Loucy (cell line): ENCODE data around the gene PRPF18.

Experiments used
- H2AFZ ChIP-seq: fragments of 200-600 bp; sonication (generic); 2 replicates; pipeline ENCODE4 v1.6.0; 2016; ENCODE audit warnings: antibody characterized with exemption, mild to moderate bottlenecking, low read length, moderate library complexity
- H3F3A ChIP-seq: fragments of 200-600 bp; 2 replicates; pipeline ENCODE4 v1.6.0; 2016; ENCODE audit warnings: antibody characterized with exemption, low read depth, mild to moderate bottlenecking
- H3K27me3 ChIP-seq: fragments of 200-600 bp; sonication (generic); 2 replicates; pipeline ENCODE4 v1.6.1; 2014; ENCODE audit warnings: low read length, mild to moderate bottlenecking; ENCODE audit not compliant: insufficient read depth, poor library complexity, severe bottlenecking
- H3K36me3 ChIP-seq: fragments of 200-600 bp; sonication (generic); 2 replicates; pipeline ENCODE4 v1.6.1; 2016; ENCODE audit warnings: low read length; ENCODE audit not compliant: insufficient read depth
- H3K4me1 ChIP-seq: fragments of 200-600 bp; sonication (generic); 2 replicates; pipeline ENCODE4 v1.5.1; 2014; ENCODE audit warnings: low read length, mild to moderate bottlenecking; ENCODE audit not compliant: insufficient read depth, poor library complexity, severe bottlenecking
- H3K4me2 ChIP-seq: fragments of 200-600 bp; sonication (generic); 2 replicates; pipeline ENCODE4 v1.6.0; 2014; ENCODE audit warnings: antibody characterized with exemption, low read length, low read depth, mild to moderate bottlenecking; ENCODE audit not compliant: poor library complexity, severe bottlenecking
- H3K4me3 ChIP-seq: fragments of 200-600 bp; sonication (generic); 2 replicates; pipeline ENCODE4 v1.5.1; 2014; ENCODE audit warnings: low read length, mild to moderate bottlenecking, mixed read lengths; ENCODE audit not compliant: poor library complexity, severe bottlenecking
- H3K79me2 ChIP-seq: fragments of 200-600 bp; sonication (generic); 2 replicates; pipeline ENCODE4 v1.6.1; 2014; ENCODE audit warnings: low read length; ENCODE audit not compliant: insufficient read depth
- H3K9ac ChIP-seq: fragments of 200-600 bp; sonication (generic); 2 replicates; pipeline ENCODE4 v1.6.0; 2014; ENCODE audit warnings: mild to moderate bottlenecking, low read depth, low read length, moderate library complexity; ENCODE audit not compliant: poor library complexity, severe bottlenecking
- H3K9me2 ChIP-seq: fragments of 200-600 bp; sonication (generic); replicated peaks from 2 replicates; pipeline ENCODE4 v1.6.1; 2016; ENCODE audit warnings: low read depth, low read length, mixed read lengths
- H3K9me3 ChIP-seq: fragments of 200-600 bp; sonication (generic); 2 replicates; pipeline ENCODE4 v1.6.1; 2014; ENCODE audit warnings: mild to moderate bottlenecking, antibody characterized with exemption, low read length, low read depth; ENCODE audit not compliant: insufficient read depth
- H4K20me1 ChIP-seq: fragments of 200-600 bp; sonication (generic); 2 replicates; pipeline ENCODE4 v1.6.0; 2014; ENCODE audit warnings: antibody characterized with exemption, low read length, mild to moderate bottlenecking; ENCODE audit not compliant: insufficient read depth, poor library complexity, severe bottlenecking
- CTCF ChIP-seq: fragments of 200-600 bp; sonication (generic); conservative IDR thresholded peaks from 2 replicates; pipeline ENCODE4 v1.5.1; 2014; ENCODE audit warnings: mild to moderate bottlenecking, antibody characterized with exemption, low read length
- EZH2phosphoT487 ChIP-seq: fragments of 200-600 bp; IDR thresholded peaks from 2 replicates; pipeline ENCODE4 v1.6.1; 2018; ENCODE audit warnings: antibody characterized with exemption, mild to moderate bottlenecking, moderate library complexity, borderline replicate concordance

The PRPF18 gene

DNA sequence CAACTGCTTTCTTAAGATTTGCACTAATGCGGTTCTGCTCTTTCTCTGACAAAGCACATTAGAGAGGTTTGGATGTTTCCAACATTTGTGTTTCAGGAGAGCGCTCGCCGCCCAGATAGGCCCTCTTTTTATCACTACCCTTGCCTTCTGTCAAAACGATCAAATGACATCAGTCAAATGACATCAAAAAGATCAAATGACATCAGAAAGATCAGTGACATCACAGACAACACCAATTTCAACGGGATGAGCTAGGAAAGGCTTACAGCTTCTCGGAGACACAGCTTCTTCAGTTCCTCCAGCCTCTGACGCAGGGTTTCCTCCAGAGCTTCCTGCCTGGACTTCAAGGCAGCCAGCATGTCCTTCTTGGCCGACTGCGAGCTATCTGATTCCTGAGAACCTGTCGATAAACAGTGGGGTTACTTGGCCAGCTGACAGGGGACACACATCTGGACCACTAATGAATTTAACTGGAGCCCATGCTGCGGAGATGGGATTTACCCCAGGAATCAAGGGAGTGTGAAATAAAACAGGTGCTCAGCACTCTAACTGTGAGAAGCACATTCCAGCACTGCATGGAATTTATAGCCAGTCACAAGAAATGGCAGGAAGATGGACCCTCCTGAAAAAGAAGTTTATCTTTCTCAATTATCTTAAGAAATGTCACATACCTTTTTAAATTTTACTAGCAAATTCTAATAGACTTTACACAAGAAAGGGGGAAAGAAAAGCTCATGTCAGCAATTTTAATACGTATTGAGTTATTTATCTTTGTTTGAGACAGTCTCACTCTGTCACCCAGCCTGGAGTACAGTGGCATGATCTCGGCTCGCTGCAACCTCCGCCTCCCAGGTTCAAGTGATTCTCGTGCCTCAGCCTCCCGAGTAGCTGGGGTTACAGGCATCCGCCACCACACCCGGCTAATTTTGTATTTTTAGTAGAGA is 88.2 kb downstream of the PRPF18 start:
- H3K9ac ChIP-seq = no peak overlapping the region
- no peak overlapping the region for H3K4me2 ChIP-seq
- no peaks in the 10 kb centered on the region for H3K4me1 ChIP-seq
- no peaks in the 10 kb centered on the region for H3K9me3 ChIP-seq
- TF ChIP-seq CTCF = no peak
- no peak for TF ChIP-seq EZH2phosphoT487
- H3K79me2 ChIP-seq = no peaks in the 10 kb centered on the region
- H3K9me2 ChIP-seq = no peaks in the 10 kb centered on the region
- no peaks in the 10 kb centered on the region for H3K36me3 ChIP-seq
- no peak overlapping the region for H2AFZ ChIP-seq
- no peaks in the 10 kb centered on the region for H3F3A ChIP-seq
- H3K4me3 ChIP-seq = no peak overlapping the region
- H3K27me3 ChIP-seq = no peaks in the 10 kb centered on the region
- no peaks in the 10 kb centered on the region for H4K20me1 ChIP-seq

DNA sequence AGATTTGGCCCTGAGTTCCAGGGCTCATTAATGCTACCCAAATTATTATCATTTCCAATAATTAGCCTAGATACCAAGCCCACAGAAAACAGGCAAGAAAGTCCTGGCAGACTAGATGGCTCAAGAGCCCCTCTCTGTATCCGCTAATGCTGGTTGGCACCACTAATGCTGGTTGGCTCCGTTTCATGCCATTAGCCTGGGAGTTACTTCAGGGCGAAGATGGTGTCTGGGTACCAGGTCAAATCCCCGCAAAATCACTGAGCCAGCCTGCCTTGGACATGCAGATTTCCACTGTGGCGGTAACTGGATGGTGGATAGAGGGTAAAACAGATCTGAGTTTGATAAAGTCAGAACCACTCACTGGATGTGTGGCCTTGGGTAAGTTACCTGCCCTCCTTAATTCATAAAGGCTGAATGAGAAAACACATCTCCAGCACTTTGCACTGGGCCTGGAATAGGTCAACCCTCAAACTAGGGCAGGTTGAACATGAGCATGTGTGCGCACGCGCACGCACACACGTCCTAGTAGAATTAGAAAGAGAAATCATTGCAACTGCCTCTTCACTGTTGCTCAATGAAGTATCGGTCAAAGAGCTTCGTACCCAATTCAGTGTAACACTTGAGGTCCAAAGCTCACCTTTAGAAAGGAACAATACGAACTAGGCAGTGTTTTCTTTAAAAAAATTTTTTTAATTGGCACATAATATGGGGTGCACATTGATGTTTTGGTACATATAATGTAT is 91.5 kb downstream of the PRPF18 start:
- Histone ChIP-seq H2AFZ (no peak overlapping the region), H3K79me2 (no peaks in the 10 kb centered on the region), H3K27me3 (no peaks in the 10 kb centered on the region), H4K20me1 (no peaks in the 10 kb centered on the region), H3K9me3 (no peaks in the 10 kb centered on the region), H3K36me3 (no peaks in the 10 kb centered on the region), H3K4me1 (no peaks in the 10 kb centered on the region), H3K9ac (no peak overlapping the region), H3K9me2 (no peaks in the 10 kb centered on the region), H3K4me2 (no peak overlapping the region), H3F3A (no peaks in the 10 kb centered on the region), H3K4me3 (no peak overlapping the region)
- TF ChIP-seq EZH2phosphoT487 = no peak
- no peak for TF ChIP-seq CTCF
